SK-N-SH (cell line): ENCODE results near the gene SF3B1.

Experiments used
- CTCF ChIP-seq: fragments of 200-600 bp; sonication (generic); IDR thresholded peaks from 2 replicates; pipeline ENCODE4 v1.6.1; 2017; ENCODE audit warnings: antibody characterized with exemption, mild to moderate bottlenecking, moderate library complexity
- EZH2phosphoT487 ChIP-seq: fragments of 200-600 bp; sonication (generic); IDR thresholded peaks from 2 replicates; pipeline ENCODE4 v1.6.1; 2017; ENCODE audit warnings: low read depth, mixed run types, mild to moderate bottlenecking, antibody characterized with exemption, moderate library complexity, borderline replicate concordance
- GATA2 ChIP-seq: sonication (generic); formaldehyde crosslinking; IDR thresholded peaks from 2 replicates; pipeline ENCODE4 v1.5.0; 2020; ENCODE audit warnings: mild to moderate bottlenecking, missing genetic modification reagents
- NFIC ChIP-seq: IDR thresholded peaks from 2 replicates; pipeline ENCODE4 v1.4.0; 2012; ENCODE audit warnings: borderline replicate concordance
- NRF1 ChIP-seq: IDR thresholded peaks from 2 replicates; pipeline ENCODE4 v1.6.1; 2012; ENCODE audit warnings: low read depth, mild to moderate bottlenecking, low read length
- POLR2AphosphoS5 ChIP-seq: IDR thresholded peaks from 2 replicates; pipeline ENCODE4 v1.6.1; 2012; ENCODE audit warnings: low read depth, low read length
- RAD21 ChIP-seq: IDR thresholded peaks from 2 replicates; pipeline ENCODE4 v1.6.1; 2012; ENCODE audit warnings: mild to moderate bottlenecking, low read length
- RXRA ChIP-seq: IDR thresholded peaks from 2 replicates; pipeline ENCODE4 v1.4.0; 2012; ENCODE audit warnings: low read depth, mild to moderate bottlenecking, borderline replicate concordance
- TCF12 ChIP-seq: IDR thresholded peaks from 2 replicates; pipeline ENCODE4 v1.4.0; 2012
- TF ChIP-seq, protein P1 (sequence below): fragments of 150-350 bp; IDR thresholded peaks from 2 replicates; pipeline ENCODE4 v1.6.1; 2017; ENCODE audit warnings: antibody characterized with exemption, low read length, low read depth, borderline replicate concordance
- TF ChIP-seq, protein P2 (sequence below): fragments of 150-350 bp; IDR thresholded peaks from 2 replicates; pipeline ENCODE4 v1.6.1; 2016; ENCODE audit warnings: mild to moderate bottlenecking, low read depth, low read length

DNA sequence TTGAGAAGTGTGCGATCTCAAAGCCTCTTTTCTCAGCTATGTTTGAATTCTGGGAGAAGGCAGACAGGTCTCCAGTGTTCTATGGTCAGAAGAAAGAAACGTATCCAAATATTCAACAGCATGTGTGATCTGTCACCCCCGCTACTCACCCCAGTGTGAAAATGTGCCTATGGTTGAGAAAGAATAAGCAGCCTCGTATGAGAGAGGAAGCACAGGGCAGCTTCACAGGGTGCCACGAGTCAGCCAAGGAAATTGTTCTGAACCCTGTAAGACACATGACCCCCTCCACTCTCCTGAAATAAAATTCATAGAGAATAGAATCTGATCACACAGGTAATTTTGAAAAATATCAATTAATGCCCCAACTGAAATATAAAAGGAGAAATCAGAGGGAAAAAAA is 8.0 kb upstream of the SF3B1 start:
- TF ChIP-seq NRF1 (no peak), CTCF (no peak), RAD21 (no peak), TCF12 (no peak), GATA2 (CRISPR knock-in tag) (no peak), RXRA (no peak), POLR2AphosphoS5 (no peak), NFIC (no peak), EZH2phosphoT487 (no peak)
- TF ChIP-seq, protein P1, sequence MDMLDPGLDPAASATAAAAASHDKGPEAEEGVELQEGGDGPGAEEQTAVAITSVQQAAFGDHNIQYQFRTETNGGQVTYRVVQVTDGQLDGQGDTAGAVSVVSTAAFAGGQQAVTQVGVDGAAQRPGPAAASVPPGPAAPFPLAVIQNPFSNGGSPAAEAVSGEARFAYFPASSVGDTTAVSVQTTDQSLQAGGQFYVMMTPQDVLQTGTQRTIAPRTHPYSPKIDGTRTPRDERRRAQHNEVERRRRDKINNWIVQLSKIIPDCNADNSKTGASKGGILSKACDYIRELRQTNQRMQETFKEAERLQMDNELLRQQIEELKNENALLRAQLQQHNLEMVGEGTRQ = no peak
- TF ChIP-seq, protein P2, sequence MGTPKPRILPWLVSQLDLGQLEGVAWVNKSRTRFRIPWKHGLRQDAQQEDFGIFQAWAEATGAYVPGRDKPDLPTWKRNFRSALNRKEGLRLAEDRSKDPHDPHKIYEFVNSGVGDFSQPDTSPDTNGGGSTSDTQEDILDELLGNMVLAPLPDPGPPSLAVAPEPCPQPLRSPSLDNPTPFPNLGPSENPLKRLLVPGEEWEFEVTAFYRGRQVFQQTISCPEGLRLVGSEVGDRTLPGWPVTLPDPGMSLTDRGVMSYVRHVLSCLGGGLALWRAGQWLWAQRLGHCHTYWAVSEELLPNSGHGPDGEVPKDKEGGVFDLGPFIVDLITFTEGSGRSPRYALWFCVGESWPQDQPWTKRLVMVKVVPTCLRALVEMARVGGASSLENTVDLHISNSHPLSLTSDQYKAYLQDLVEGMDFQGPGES = no peak
